GM21717 (cell line): ENCODE results near the gene PIM3.

ENCODE experiments used
- ATAC-seq: cut with Tn5 transposase; IDR thresholded peaks from one replicate; pipeline ENCODE4 v1.9.1; 2021; ENCODE audit warnings: mild to moderate bottlenecking, moderate library complexity; ENCODE audit not compliant: unreplicated experiment

PIM3 gene

GRCh38 chr22:49960159-49961004 is at the start of gene PIM3:
TSS of gene PIM3 (plus strand) at chr22:49960772. CDS start at chr22:49960948, 176 bp downstream.
- ATAC-seq, result peak; percentile 49

GRCh38 chr22:49911881-49912625 is 48.5 kb upstream of the PIM3 start:
- ATAC-seq, result no peak

DNA sequence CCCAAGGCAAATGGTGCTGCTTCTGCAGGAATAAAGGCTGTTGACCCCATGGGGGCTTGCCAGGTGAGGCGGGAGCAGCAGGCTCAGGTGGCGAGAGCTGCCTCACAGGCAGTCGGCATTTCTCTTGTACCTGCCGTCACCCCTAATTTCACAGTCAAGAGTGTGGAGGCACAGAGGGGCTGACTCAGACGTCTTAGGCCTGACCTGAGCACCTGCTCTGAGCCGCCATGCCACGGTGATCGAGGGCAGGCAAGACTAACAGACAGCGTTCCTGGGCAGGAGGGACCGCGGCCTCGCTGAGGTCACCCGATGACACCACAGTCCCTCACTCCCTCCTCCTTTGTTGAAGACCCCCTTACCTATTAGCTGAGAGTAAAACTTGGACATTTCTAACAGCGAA is 47.5 kb upstream of the PIM3 start:
- no peak for ATAC-seq

DNA sequence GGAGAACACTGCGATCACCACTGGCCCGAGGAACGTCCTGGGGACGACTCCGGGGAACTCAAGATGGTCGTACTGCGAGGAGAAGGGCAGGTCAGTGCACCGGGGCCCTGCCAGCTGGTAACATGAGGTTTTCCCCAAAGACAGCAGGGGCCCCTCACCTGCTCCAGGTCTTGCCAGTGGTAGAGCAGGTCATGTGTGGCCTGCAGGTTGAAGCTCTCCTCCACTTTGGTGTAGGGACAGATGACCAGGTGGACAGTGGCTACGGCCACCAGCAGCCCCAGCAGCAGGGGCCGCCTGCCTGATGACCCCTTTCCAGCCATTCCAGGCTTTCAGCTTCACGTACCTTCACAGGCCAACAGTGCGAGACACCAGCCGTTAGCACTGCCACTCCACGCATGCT is 47.1 kb upstream of the PIM3 start:
- ATAC-seq, result no peak

- no peak for ATAC-seq
Measured at GRCh38 chr22:49914256-49914655, 46.3 kb upstream of the PIM3 start.

- no peak for ATAC-seq
Measured at GRCh38 chr22:49915610-49916009, 45.0 kb upstream of the PIM3 start.

DNA sequence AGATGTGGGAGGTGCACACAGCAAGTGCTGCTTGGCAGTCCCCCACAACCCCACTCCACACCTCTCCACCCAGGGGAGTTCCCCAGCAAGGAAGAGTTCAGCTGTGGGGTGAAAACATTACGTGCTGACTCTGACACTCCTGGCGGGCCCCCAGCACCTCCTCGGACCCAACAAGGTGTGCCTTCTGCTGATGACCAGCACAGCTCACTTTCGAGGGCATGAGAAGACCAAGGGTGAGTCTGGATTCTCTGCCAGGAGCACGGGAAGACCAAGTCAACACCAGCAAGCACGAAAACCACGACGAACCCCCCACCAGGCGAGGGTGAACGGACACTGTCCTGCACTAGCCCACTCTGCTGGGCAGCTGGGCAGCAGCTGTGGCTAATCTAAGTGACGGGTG is 43.7 kb upstream of the PIM3 start:
- no peak for ATAC-seq

GRCh38 chr22:49917974-49918910 is 42.3 kb upstream of the PIM3 start, which contains the start of the genes ALG12 and CRELD2:
TSS of gene ALG12 (minus strand) at chr22:49918438. CDS start at chr22:49913765, 4,673 bp downstream.
TSS of gene CRELD2 (plus strand) at chr22:49918634. CDS start at chr22:49918770, 136 bp downstream.
- ATAC-seq, result peak; percentile 70

DNA sequence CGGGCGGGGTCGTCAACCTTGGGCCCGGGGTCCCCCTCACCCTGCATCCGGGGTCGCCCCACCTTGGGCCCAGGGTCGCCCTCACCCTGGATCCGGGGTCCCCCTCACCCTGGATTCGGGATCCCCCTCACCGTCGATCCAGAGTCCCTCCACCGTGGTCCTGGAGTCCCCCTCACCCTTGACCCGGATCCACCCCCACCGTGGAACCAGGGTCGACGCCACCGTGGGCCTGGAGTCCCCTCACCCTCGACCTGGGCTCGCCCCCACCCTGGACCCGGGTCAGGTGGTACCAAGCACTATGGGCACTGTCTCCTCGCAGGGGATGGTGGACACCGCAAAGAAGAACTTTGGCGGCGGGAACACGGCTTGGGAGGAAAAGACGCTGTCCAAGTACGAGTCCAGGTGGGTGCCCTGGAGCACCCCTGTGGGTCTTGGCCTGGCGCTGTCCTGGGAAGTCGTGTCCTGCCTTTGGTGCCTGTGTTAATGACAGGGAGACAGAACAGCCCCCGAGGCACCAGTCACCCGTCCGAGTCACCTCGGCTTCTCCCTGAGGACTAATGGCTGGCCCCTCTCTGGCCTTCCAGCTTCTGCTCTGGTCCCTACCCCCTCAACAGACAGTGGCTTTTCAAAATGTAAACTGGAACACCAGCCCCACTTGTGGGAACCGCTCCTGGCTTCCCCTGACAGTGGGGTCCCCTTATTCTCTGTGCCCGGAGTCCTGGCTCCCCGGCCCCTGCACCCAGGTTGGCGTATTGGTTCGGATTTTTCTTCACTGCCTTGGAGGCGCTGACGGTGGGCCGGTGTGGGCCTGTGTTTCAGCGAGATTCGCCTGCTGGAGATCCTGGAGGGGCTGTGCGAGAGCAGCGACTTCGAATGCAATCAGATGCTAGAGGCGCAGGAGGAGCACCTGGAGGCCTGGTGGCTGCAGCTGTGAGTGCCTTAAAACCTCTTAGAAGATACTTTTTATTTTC is 41.4 kb upstream of the PIM3 start:
- no peak for ATAC-seq

DNA sequence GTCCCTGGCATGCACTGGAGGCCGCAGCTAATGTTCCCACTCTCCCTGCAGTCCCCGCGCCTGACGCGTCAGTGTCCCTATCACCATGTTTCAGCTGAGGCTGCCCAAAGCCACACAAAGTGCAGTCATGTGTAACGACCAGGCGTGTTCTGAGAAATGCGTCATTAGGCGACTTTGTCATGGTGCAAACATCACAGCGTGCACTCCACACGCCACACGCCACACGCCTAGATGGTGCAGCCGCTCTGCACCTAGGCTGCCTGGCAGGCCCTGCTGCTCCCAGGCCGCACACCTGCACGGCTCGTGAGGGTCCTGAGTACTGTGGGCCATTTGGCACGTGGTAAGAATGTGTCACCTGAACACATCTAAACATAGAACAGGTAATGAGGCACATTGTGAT is 39.7 kb upstream of the PIM3 start:
- ATAC-seq, result no peak

GRCh38 chr22:49921508-49922278 is 38.9 kb upstream of the PIM3 start:
- no peak for ATAC-seq

GRCh38 chr22:49922484-49922883 is 38.1 kb upstream of the PIM3 start:
- no peak for ATAC-seq

- no peak for ATAC-seq
Measured at GRCh38 chr22:49922926-49923325, 37.6 kb upstream of the PIM3 start.

DNA sequence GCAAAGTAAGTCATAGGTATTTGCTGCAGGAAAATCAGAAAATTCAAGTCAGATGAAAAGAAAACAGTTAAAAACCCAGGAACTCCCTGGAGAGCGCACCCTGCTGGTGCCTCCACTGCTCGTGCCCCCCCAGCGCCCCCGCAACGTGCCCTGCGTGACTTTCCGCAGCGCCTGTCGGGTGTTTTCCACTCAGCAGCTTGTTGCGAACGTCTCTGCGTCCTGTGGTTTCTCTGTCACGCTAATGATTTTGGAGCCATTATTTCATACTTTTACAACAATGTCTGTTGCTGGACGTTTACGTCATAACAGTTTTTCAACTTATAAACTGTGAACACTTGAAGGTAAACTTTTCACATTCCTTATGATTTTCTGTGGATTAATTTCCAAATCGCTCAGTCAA is 37.1 kb upstream of the PIM3 start:
- no peak for ATAC-seq

DNA sequence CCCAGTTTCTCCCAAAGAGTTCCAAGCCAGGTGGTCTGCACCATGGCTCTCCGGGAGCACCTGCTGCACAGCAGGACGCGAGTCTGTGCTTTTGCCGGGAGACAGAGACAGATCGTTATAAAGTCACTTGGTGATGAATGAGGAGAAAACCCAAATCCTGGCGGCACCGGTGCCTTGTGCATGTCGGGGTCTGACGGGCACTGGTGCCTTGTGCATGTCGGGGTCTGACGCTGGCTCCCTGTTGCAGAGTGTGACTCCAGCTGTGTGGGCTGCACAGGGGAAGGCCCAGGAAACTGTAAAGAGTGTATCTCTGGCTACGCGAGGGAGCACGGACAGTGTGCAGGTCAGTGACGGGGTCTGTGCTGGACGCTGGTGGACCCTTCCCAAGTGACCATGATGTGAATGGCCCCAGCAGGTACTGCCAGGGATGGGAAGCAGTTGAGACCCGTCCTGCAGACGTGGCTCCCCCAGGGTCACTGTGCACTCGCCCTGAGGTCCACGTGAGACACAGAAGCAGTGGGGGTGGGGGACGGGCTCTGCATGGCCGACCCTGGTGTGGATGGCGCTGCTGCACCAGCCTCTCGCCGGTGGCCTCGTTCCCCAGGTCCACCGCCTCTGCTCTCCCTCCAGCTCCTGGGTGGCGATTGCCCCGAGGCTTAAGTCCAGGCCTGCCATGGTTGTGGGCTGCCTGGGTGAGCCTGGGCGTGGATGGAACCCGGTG is 36.3 kb upstream of the PIM3 start:
- ATAC-seq, result no peak

- ATAC-seq, result peak; percentile 39
Measured at GRCh38 chr22:49925525-49926128, 34.9 kb upstream of the PIM3 start.

DNA sequence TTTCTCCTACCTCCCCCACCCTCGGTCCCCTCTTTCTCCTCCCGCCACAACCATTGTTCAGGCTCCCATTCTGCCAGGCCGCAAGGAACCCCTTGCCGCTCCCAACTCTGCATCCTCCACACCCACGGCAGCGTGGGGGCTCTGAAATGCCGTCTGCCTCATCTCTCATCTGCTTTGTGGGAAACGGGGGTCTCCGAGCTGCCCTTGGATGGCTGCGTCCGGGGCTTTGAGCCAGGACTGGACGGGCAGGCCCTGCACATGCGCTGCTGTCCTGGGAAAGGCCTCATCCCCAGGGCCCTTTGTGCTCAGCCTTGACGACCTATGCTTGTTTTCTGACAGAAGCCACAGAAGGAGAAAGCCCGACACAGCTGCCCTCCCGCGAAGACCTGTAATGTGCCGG is 33.7 kb upstream of the PIM3 start:
- ATAC-seq, result no peak
